HepG2 (cell line): ENCODE measurements around the gene BSND. TPM values are rescaled to one million over a fixed set of nuclear protein-coding genes. Genes with fewer than 3 reads are reported as not detected.

Experiments used
- ATAC-seq: fragments of 200-7000 bp; cut with Tn5 transposase; 3 replicates; pipeline ENCODE4 v1.9.1; 2020; ENCODE audit warnings: mild to moderate bottlenecking, moderate library complexity
- BruUV-seq: library from RNA; stranded (reverse); fragments of 400-500 nt; replicated peaks from 2 replicates; lab custom pipeline; 2021; lab: Mats Ljungman, UMichigan
- CTCF ChIA-PET: fragments of 300-600 bp; formaldehyde crosslinking; extraction: SDS; loops from one replicate; lab custom pipeline; 2021; ENCODE audit warnings: low total read pairs, inconsistent platforms, low intra/inter-chr PET ratio; lab: Yijun Ruan, JAX
- POLR2A ChIA-PET: fragments of 350-600 bp; sonication (Branson Sonifier 250); formaldehyde crosslinking; loops from one replicate; lab custom pipeline; 2020; ENCODE audit warnings: antibody characterized with exemption, inconsistent platforms; lab: Yijun Ruan, JAX
- DNase-seq: peaks from one replicate; pipeline ENCODE4 v3.0.0-alpha.2; 2015; ENCODE audit warnings: low spot score
- FAIRE-seq: peaks from 3 replicates; lab custom pipeline; 2011; peaks lifted over from hg19 to GRCh38; lab: Jason Lieb, UNC
- H2AFZ ChIP-seq: one replicate; pipeline ENCODE4 v1.6.1; 2011; ENCODE audit warnings: low read length, inconsistent platforms
- H3K27ac ChIP-seq: fragments of 300-600 bp; 3 replicates; pipeline ENCODE4 v1.8.0; 2011; ENCODE audit warnings: mixed run types, mild to moderate bottlenecking, mixed read lengths, low read length, inconsistent platforms; ENCODE audit not compliant: insufficient read depth; ENCODE audit errors: extremely low read length
- H3K27me3 ChIP-seq, 2 experiments: fragments of 200-600 bp in 1 of 2; 2 replicates in 1 of 2; 3 replicates in 1 of 2; pipeline versions ENCODE4 v1.6.0 to v1.8.0; 2011; ENCODE audit warnings: low read length in 2 of 2, mild to moderate bottlenecking in 2 of 2, moderate library complexity in 2 of 2, inconsistent platforms in 1 of 2; ENCODE audit not compliant: insufficient read depth in 2 of 2, control insufficient read depth in 1 of 2
- H3K36me3 ChIP-seq, 2 experiments: fragments of 200-600 bp in 1 of 2; replicated peaks in 1 of 2; 2 replicates in 1 of 2; 3 replicates in 1 of 2; pipeline versions ENCODE4 v1.5.1 to v1.8.0; 2011; ENCODE audit warnings: low read length in 2 of 2, inconsistent platforms in 1 of 2; ENCODE audit not compliant: insufficient read depth in 2 of 2, control insufficient read depth in 1 of 2
- H3K4me1 ChIP-seq: 2 replicates; pipeline ENCODE4 v1.5.1; 2012; ENCODE audit warnings: low read length, inconsistent platforms; ENCODE audit not compliant: insufficient read depth
- H3K4me2 ChIP-seq: 2 replicates; pipeline ENCODE4 v1.6.0; 2011; ENCODE audit warnings: low read depth, low read length, inconsistent platforms
- H3K4me3 ChIP-seq, 3 experiments: fragments of 200-600 bp in 1 of 3; sonication (generic), shearing (Covaris generic) in 1 of 3; replicated peaks in 1 of 3; 2 replicates each; pipeline ENCODE4 v1.5.1; 2011 to 2016; ENCODE audit warnings: low read length in 3 of 3, inconsistent platforms in 2 of 3, low read depth in 2 of 3, mild to moderate bottlenecking in 2 of 3, control low read depth in 1 of 3, mixed read lengths in 1 of 3; ENCODE audit not compliant: insufficient read depth in 1 of 3
- H3K79me2 ChIP-seq: one replicate; pipeline ENCODE4 v1.6.1; 2011; ENCODE audit warnings: low read length, inconsistent platforms; ENCODE audit not compliant: insufficient read depth
- H3K9ac ChIP-seq: 2 replicates; pipeline ENCODE4 v1.6.0; 2011; ENCODE audit warnings: mild to moderate bottlenecking, low read depth, low read length, inconsistent platforms; ENCODE audit not compliant: insufficient read depth
- H3K9me3 ChIP-seq: 2 replicates; pipeline ENCODE4 v1.5.1; 2012; ENCODE audit warnings: mild to moderate bottlenecking, low read length
- H4K20me1 ChIP-seq: 2 replicates; pipeline ENCODE4 v1.6.0; 2011; ENCODE audit warnings: inconsistent platforms, mild to moderate bottlenecking, low read length, moderate library complexity; ENCODE audit not compliant: insufficient read depth
- POLR2A ChIP-seq, 2 experiments: IDR thresholded peaks; 2 replicates each; pipeline ENCODE4 v1.6.1; 2011; ENCODE audit warnings: low read depth in 2 of 2, low read length in 2 of 2, mild to moderate bottlenecking in 1 of 2, moderate library complexity in 1 of 2; ENCODE audit not compliant: insufficient read depth in 1 of 2
- SUZ12 ChIP-seq: fragments of 150-350 bp; IDR thresholded peaks from 2 replicates; pipeline ENCODE4 v1.6.1; 2014; ENCODE audit warnings: low read depth, low read length
- ZNF768 ChIP-seq: sonication (generic); formaldehyde crosslinking; IDR thresholded peaks from 2 replicates; pipeline ENCODE4 v1.4.0; 2020; ENCODE audit warnings: missing genetic modification reagents
- WGBS: methylation state at CpG from one replicate; pipeline ENCODE4 v1.1.6; 2017; ENCODE audit warnings: low lambda C conversion rate; 5-methylcytosine and 5-hydroxymethylcytosine counted together
- in situ Hi-C: cut with HindIII; loops from 2 replicates; pipeline ENCODE4 v1.10.0; 2017; ENCODE audit warnings: low pct_unique_long_range_greater_than_20kb; ENCODE audit not compliant: extremely low pct_ligation_motif_present
- intact Hi-C: fragments of 100-400 bp; cut with micrococcal nuclease; formaldehyde crosslinking; loops from one replicate; pipeline ENCODE4 v1.10.0; 2022; ENCODE audit not compliant: unreplicated experiment
- polyA plus RNA-seq, 8 experiments: library from polyadenylated mRNA; depleted of rRNA in 3 of 8; stranded (reverse) in 7 of 8; unstranded in 1 of 8; fragments of >200 nt; fragmentation: Illumina TruSeq in 4 of 8; extraction: Trizol in 4 of 8; gene quantifications; 2 replicates each; pipeline versions ENCODE4 v1.2.1 to v1.2.3, GENCODE V29; 2011 to 2016; ENCODE audit warnings: low read depth in 4 of 8, missing spikeins in 1 of 8, mixed read lengths in 1 of 8; ENCODE audit not compliant: insufficient read depth in 1 of 8
- total RNA-seq, 5 experiments: library from RNA; depleted of rRNA; stranded (reverse); fragments of >200 nt; fragmentation: Illumina TruSeq; extraction: Trizol; gene quantifications; 2 replicates each; pipeline ENCODE4 v1.2.3, GENCODE V29; 2016; ENCODE audit warnings: low read depth in 1 of 5
- TF ChIP-seq, protein P1 (sequence below): sonication (generic); formaldehyde crosslinking; IDR thresholded peaks from 2 replicates; pipeline ENCODE4 v1.4.0; 2020; ENCODE audit warnings: missing genetic modification reagents

The BSND gene
- total and polyA plus RNA-seq, 2 of the 13 experiments (the other 11 are each of a cell fraction or from before 2014, with no cell fraction given) = not detected

GRCh38 chr1:55047611-55048010, 48.9 kb downstream of the BSND start:
- ChIA-PET POLR2A (no interaction called here), CTCF (no interaction called here)
- no peak overlapping the region for H3K4me3 ChIP-seq
- no peak overlapping the region for H3K9ac ChIP-seq
- no peak for ATAC-seq
- H3K9me3 ChIP-seq = no peaks in the 10 kb centered on the region
- in situ Hi-C loops = no loop called here
- H3K4me2 ChIP-seq = no peak overlapping the region
- no CpG with 5 or more reads among the region's 3 CpGs for WGBS
- intact Hi-C loops = no loop called here
- no peak overlapping the region for H3K27ac ChIP-seq
- TF ChIP-seq POLR2A (IDR thresholded peaks at IDR 0.05; ENCODE audit: insufficient read depth in 1 of 2, low read depth in 2 of 2, low read length in 2 of 2) (peak; percentile 2 to 20; a peak in 1 of 4 replicates), SUZ12 (no peak)
- no peak for DNase-seq
- peaks cover 17 to 64% of the 10 kb centered on the region in 2 experiments for H3K36me3 ChIP-seq
- H2AFZ ChIP-seq = no peak overlapping the region
- peaks cover 46% of the 10 kb centered on the region for H4K20me1 ChIP-seq
- no peak for FAIRE-seq
- peaks cover 42% of the 10 kb centered on the region for H3K4me1 ChIP-seq
- no peaks in the 10 kb centered on the region for H3K27me3 ChIP-seq
- H3K79me2 ChIP-seq = peaks cover 48% of the 10 kb centered on the region
- BruUV-seq = no TSS peak

GRCh38 chr1:55048453-55049270, 49.9 kb downstream of the BSND start:
- Histone ChIP-seq H3K79me2 (peaks cover 38% of the 10 kb centered on the region), H3K9me3 (no peaks in the 10 kb centered on the region), H3K36me3 (peaks cover 17 to 69% of the 10 kb centered on the region in 2 experiments), H3K9ac (no peak overlapping the region), H3K4me1 (peaks cover 42% of the 10 kb centered on the region), H3K27me3 (no peaks in the 10 kb centered on the region), H2AFZ (no peak overlapping the region), H3K4me3 (no peak overlapping the region), H4K20me1 (peaks cover 36% of the 10 kb centered on the region), H3K27ac (no peak overlapping the region), H3K4me2 (no peak overlapping the region)
- CTCF ChIA-PET = no interaction called here
- 89% methylated on average over 11 of the region's 11 CpGs for WGBS
- TF ChIP-seq ZNF768 (CRISPR knock-in tag) (peak; percentile 91), POLR2A (IDR thresholded peaks at IDR 0.05; ENCODE audit: insufficient read depth in 1 of 2, low read depth in 2 of 2, low read length in 2 of 2) (peak in 1 of 2 experiments; percentile 21; a peak in 1 of 4 replicates)
- TF ChIP-seq, protein P1, sequence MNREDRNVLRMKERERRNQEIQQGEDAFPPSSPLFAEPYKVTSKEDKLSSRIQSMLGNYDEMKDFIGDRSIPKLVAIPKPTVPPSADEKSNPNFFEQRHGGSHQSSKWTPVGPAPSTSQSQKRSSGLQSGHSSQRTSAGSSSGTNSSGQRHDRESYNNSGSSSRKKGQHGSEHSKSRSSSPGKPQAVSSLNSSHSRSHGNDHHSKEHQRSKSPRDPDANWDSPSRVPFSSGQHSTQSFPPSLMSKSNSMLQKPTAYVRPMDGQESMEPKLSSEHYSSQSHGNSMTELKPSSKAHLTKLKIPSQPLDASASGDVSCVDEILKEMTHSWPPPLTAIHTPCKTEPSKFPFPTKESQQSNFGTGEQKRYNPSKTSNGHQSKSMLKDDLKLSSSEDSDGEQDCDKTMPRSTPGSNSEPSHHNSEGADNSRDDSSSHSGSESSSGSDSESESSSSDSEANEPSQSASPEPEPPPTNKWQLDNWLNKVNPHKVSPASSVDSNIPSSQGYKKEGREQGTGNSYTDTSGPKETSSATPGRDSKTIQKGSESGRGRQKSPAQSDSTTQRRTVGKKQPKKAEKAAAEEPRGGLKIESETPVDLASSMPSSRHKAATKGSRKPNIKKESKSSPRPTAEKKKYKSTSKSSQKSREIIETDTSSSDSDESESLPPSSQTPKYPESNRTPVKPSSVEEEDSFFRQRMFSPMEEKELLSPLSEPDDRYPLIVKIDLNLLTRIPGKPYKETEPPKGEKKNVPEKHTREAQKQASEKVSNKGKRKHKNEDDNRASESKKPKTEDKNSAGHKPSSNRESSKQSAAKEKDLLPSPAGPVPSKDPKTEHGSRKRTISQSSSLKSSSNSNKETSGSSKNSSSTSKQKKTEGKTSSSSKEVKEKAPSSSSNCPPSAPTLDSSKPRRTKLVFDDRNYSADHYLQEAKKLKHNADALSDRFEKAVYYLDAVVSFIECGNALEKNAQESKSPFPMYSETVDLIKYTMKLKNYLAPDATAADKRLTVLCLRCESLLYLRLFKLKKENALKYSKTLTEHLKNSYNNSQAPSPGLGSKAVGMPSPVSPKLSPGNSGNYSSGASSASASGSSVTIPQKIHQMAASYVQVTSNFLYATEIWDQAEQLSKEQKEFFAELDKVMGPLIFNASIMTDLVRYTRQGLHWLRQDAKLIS = no peak
- POLR2A ChIA-PET = interaction anchor here (1.6 kb wide), 1 partner anchor 7 kb away, joined by 5 read pairs; no protein-coding TSS in a partner anchor
- in situ Hi-C loops (no loop called here), intact Hi-C loops (no loop called here)
- BruUV-seq = no TSS peak
- DNase-seq = no peak
- no peak for ATAC-seq
- no peak for FAIRE-seq
